HG02678 (cell line): ENCODE measurements around the gene SLC40A1.

ENCODE experiments used
- ATAC-seq: cut with Tn5 transposase; IDR thresholded peaks from one replicate; pipeline ENCODE4 v1.9.1; 2021; ENCODE audit warnings: mild to moderate bottlenecking, moderate library complexity; ENCODE audit not compliant: unreplicated experiment

SLC40A1 gene

GRCh38 chr2:189542145-189542882 lies 38.3 kb downstream of the SLC40A1 start:
- no peak for ATAC-seq

- no peak for ATAC-seq
Measured at GRCh38 chr2:189541591-189541990, 39.0 kb downstream of the SLC40A1 start.

GRCh38 chr2:189540551-189540950 lies 40.0 kb downstream of the SLC40A1 start:
- no peak for ATAC-seq

GRCh38 chr2:189538402-189538801 lies 42.2 kb downstream of the SLC40A1 start:
- no peak for ATAC-seq

- ATAC-seq: no peak
Measured at GRCh38 chr2:189536830-189537229, 43.8 kb downstream of the SLC40A1 start.

- no peak for ATAC-seq
Measured at GRCh38 chr2:189534854-189535832, 45.4 kb downstream of the SLC40A1 start.

- ATAC-seq: no peak
Measured at GRCh38 chr2:189533288-189534035, 47.1 kb downstream of the SLC40A1 start.

GRCh38 chr2:189530965-189531637 lies 49.5 kb downstream of the SLC40A1 start:
- no peak for ATAC-seq

GRCh38 chr2:189528617-189529016 lies 52.0 kb downstream of the SLC40A1 start:
- ATAC-seq: no peak

- no peak for ATAC-seq
Measured at GRCh38 chr2:189527812-189528592, 52.6 kb downstream of the SLC40A1 start.

GRCh38 chr2:189527041-189527750 lies 53.4 kb downstream of the SLC40A1 start:
- no peak for ATAC-seq

GRCh38 chr2:189526241-189526640 lies 54.3 kb downstream of the SLC40A1 start:
- ATAC-seq: no peak

GRCh38 chr2:189524746-189525145 lies 55.8 kb downstream of the SLC40A1 start:
- ATAC-seq: no peak

GRCh38 chr2:189522435-189523151 lies 58.0 kb downstream of the SLC40A1 start:
- ATAC-seq: no peak

GRCh38 chr2:189521699-189522434 lies 58.7 kb downstream of the SLC40A1 start:
- ATAC-seq: no peak

- no peak for ATAC-seq
Measured at GRCh38 chr2:189519631-189520387, 60.8 kb downstream of the SLC40A1 start.
